Stimulated activated CD4-positive, alpha-beta T cell treated with anti-CD3 and anti-CD28 coated beads, Interleukin-1b, Interleukin-23, amount 100 ng/mL, for 4 hours (primary cell): ENCODE measurements around the gene ROBO2.

Source experiments
- DNase-seq, 2 donors: peaks; one replicate each; pipeline ENCODE4 v3.0.0-alpha.2; 2020; ENCODE audit warnings: low read depth in 2 of 2

ROBO2 gene

GRCh38 chr3:77102951-77103769 is 63.3 kb downstream of the ROBO2 start:
- no peak for DNase-seq

- no peak for DNase-seq
Measured at GRCh38 chr3:77122652-77123051, 82.8 kb downstream of the ROBO2 start.

GRCh38 chr3:77125966-77126365 is 86.1 kb downstream of the ROBO2 start:
- DNase-seq: no peak

- no peak for DNase-seq
Measured at GRCh38 chr3:77134769-77135168, 94.9 kb downstream of the ROBO2 start.

GRCh38 chr3:77137559-77137958 is 97.7 kb downstream of the ROBO2 start:
- no peak for DNase-seq

GRCh38 chr3:77139624-77140023 is 99.7 kb downstream of the ROBO2 start:
- no peak for DNase-seq

GRCh38 chr3:77141423-77141822 is 101.5 kb downstream of the ROBO2 start:
- no peak for DNase-seq

- DNase-seq: no peak
Measured at GRCh38 chr3:77142578-77142977, 102.7 kb downstream of the ROBO2 start.

- no peak for DNase-seq
Measured at GRCh38 chr3:77146004-77146403, 106.1 kb downstream of the ROBO2 start.

- no peak for DNase-seq
Measured at GRCh38 chr3:77147836-77148578, 108.1 kb downstream of the ROBO2 start.

- no peak for DNase-seq
Measured at GRCh38 chr3:77149382-77149781, 109.5 kb downstream of the ROBO2 start.

GRCh38 chr3:77150028-77150427 is 110.1 kb downstream of the ROBO2 start:
- no peak for DNase-seq

GRCh38 chr3:77150759-77151158 is 110.9 kb downstream of the ROBO2 start:
- DNase-seq: no peak

GRCh38 chr3:77158730-77159581 is 119.1 kb downstream of the ROBO2 start:
- no peak for DNase-seq

GRCh38 chr3:77160931-77161497 is 121.1 kb downstream of the ROBO2 start:
- no peak for DNase-seq

GRCh38 chr3:77169823-77170222 is 129.9 kb downstream of the ROBO2 start:
- DNase-seq: no peak

GRCh38 chr3:77171026-77171425 is 131.1 kb downstream of the ROBO2 start:
- no peak for DNase-seq

GRCh38 chr3:77179762-77180161 is 139.9 kb downstream of the ROBO2 start:
- no peak for DNase-seq

- no peak for DNase-seq
Measured at GRCh38 chr3:77182341-77182740, 142.4 kb downstream of the ROBO2 start.

- no peak for DNase-seq
Measured at GRCh38 chr3:77186319-77186718, 146.4 kb downstream of the ROBO2 start.

- no peak for DNase-seq
Measured at GRCh38 chr3:77186728-77187127, 146.8 kb downstream of the ROBO2 start.

GRCh38 chr3:77188210-77188609 is 148.3 kb downstream of the ROBO2 start:
- no peak for DNase-seq
